Right ventricle myocardium superior (tissue), 1 donor: ENCODE results near the gene ARHGAP42. TPM values are rescaled to one million over a fixed set of nuclear protein-coding genes. Genes with fewer than 3 reads are reported as not detected.

Source experiments
- ATAC-seq: fragments of 200-7000 bp; cut with Tn5 transposase; one replicate; pipeline ENCODE4 v1.9.1; 2020; ENCODE audit warnings: mild to moderate bottlenecking; ENCODE audit not compliant: poor library complexity
- DNase-seq: peaks from one replicate; pipeline ENCODE4 v3.0.0-alpha.2; 2020
- intact Hi-C: fragments of 100-400 bp; cut with DNase I; formaldehyde crosslinking; loops from one replicate; pipeline ENCODE4 v1.11.2; 2022
- total RNA-seq: library from RNA; stranded (reverse); fragmentation: NEBNext Ultra II Directional; extraction: Animal tissue kit (Norgen Biotek cat#: 25700); gene quantifications from one replicate; pipeline ENCODE4 v1.2.1, GENCODE V29; 2021
- donor health status: DM: no; HTN: yes; CAD: no; lungs with severe emphysema.

Gene ARHGAP42
- total RNA-seq, 1 donor from 2014 or later, result 7.2 TPM

DNA sequence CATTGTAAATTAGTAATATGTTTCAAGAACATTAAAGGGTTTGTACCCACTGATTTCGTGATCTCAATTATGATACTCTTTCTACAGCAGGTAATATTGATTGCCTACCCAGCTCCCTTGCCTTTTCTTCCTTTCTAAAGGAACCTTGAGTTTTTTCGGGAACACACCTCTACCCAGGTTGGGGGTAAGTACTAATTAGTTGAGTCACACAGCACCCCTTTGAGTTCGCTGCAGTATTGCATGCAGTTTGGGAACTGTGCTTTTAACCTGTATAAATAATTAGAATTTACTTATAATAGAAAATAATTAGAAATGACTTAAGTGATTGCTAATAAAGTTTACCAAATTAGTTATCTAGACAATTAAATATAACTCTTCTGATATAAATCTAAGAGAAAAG lies 24.9 kb downstream of the ARHGAP42 start:
- intact Hi-C loops, result no loop called here

DNA sequence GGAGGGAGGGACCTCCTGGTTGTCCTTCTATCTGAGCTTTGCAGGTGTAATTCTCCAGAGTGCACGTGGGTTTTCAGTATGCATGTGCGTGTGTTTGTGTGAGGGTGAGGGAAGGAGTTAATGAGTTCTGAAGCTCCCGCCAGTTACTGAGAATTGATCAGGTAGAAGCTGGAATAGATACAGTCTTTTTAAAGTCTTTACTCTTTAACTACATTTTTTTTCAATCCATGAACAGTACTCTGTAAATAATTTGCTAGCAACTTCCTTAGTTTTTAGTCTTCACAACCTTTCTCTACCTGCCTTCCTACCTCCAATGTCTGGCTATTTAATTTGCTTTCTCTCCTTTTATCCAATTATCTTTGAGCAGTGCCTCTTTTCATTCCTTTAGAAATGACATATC lies 25.5 kb downstream of the ARHGAP42 start:
- intact Hi-C loops, result no loop called here
- no peak for ATAC-seq
- DNase-seq, result no peak

More for the DNA sequence above, 24.9 kb downstream of the ARHGAP42 start:
- no peak for ATAC-seq
- no peak for DNase-seq

GRCh38 chr11:100715165-100715761 lies 28.2 kb downstream of the ARHGAP42 start:
- no peak for ATAC-seq
- intact Hi-C loops, result no loop called here
- DNase-seq, result no peak

DNA sequence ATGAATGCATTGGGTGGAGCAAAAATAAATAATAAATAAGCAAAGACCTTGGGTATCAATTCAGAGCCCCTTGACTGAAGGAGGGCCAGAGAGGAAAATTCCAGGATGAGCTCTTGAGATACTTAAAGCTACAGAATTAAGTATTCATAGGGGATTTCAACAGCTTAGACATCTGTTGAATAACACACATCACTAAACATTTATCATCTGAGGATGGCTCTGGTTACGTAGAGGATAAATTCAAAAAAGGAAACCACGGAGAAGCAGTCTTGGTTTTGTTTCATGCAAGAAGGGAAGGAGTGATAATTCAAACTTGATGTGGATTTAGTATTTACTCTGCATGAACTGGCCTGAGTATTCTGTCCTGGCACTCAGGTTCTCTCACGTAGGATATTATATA lies 29.8 kb downstream of the ARHGAP42 start:
- intact Hi-C loops, result no loop called here
- ATAC-seq (no peak), DNase-seq (no peak)

DNA sequence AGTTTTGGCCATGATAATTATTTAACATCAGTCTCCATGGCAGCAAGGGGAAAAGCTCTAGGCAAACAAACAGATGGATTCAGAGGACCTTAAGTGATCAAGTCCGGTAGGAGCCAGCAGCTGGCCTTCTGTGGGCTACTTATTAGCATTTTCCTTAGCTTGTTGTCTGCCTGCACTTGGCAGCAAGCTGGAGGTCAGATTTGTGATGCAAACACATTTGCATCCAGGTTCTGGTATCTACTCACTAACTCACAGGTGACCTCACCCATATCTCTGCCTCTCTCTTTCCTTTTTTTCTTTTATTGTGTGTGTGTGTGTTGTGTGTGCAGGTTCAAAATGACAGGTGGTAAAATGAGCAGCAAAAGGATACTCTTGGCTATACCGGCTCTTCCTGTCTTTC lies 32.3 kb downstream of the ARHGAP42 start:
- peak; percentile 32 for ATAC-seq
- intact Hi-C loops, result no loop called here

GRCh38 chr11:100719809-100720221 lies 32.7 kb downstream of the ARHGAP42 start:
- DNase-seq (peak; percentile 42), ATAC-seq (peak; percentile 97)
- intact Hi-C loops, result no loop called here

More for the DNA sequence above, 32.3 kb downstream of the ARHGAP42 start:
- DNase-seq, result no peak

DNA sequence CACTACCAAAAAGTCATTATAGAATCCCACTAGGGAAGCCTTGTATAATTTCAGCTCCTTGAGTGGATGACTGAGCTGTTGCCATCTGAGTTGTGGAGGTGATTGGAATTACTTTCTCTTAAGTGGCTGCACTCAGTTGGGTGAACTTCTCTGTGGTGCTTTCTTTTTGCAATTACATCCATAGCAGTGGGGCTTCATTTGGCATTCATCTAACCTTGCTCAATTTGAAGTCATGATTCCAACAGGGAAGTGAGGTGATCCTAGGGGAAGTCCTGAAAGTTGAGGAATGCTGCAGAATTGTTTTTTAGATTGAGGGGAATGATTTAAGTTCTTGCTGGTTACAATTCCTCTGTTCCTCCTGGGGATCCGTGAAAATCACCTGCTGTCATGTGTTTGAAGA lies 39.6 kb downstream of the ARHGAP42 start:
- ATAC-seq, result no peak
- intact Hi-C loops, result no loop called here
- no peak for DNase-seq

- DNase-seq (peak; percentile 48), ATAC-seq (peak; percentile 88)
- intact Hi-C loops, result no loop called here
Measured at GRCh38 chr11:100727410-100727809, 40.3 kb downstream of the ARHGAP42 start.

DNA sequence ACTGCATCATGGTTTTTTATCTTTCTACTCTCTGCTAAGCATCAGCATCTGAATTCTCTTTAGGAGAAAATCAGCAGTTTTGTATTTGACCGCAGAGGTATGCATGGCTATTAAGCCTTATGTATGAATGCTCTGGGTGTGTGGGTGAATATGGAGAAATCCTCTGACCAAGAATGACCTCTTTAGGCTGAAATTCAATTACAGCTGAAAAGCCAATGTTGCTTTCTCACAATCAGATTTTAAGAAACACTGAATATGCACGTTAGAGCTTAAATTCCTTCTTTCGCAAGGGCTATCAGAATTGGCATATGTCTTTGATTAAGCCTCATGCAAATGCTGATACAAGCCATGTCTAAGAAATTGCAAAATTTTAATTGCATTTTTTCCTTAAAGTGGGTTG lies 43.2 kb downstream of the ARHGAP42 start:
- DNase-seq (no peak), ATAC-seq (no peak)
- intact Hi-C loops, result loop anchor here (10.0 kb wide), 1 partner anchor 95 kb away; no protein-coding TSS in a partner anchor

DNA sequence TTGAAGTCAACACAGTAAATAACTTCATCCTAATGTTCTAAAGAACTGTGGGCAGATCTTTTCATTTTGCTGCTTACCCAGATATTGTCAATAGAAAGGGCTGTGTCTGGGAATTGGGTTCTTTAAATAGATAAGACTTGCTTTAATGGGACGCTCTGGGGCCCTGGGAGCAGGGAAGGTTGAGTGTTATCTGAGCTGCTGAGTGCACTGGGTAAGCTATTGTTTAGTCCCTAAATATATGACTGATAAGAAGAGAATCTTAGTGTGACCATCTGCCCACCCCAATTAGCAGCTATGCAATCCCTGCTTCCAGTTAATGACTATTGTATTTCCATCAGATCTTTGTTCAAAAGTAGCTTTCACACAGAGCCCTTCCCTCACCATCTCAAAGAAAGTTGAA lies 44.4 kb downstream of the ARHGAP42 start:
- intact Hi-C loops, result loop anchor here (10.0 kb wide), 1 partner anchor 97 kb away; no protein-coding TSS in a partner anchor
- ATAC-seq (peak; percentile 50), DNase-seq (no peak)

DNA sequence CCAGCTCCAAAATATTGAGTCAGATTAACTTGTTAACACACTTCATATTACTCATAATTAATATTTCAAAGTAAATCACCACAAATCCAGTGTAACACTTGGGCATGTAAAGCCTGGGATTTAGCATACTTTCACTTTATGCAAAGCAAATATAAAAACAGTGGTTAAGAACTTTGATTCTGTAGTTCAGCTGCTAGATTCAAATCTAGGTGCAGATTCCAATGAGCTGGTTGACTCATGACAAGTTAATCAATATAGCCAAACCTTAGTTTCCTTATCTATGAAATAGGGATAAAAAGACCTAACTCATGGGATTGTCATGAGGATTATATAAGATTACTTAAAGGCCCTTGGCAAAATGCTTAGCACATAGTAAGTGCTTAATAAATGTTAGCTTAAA lies 45.9 kb downstream of the ARHGAP42 start:
- DNase-seq, result no peak
- intact Hi-C loops, result loop anchor here (10.0 kb wide), 1 partner anchor 98 kb away; no protein-coding TSS in a partner anchor
- ATAC-seq, result no peak

- ATAC-seq, result no peak
- intact Hi-C loops, result loop anchor here (10.0 kb wide), 1 partner anchor 100 kb away; no protein-coding TSS in a partner anchor
- DNase-seq, result no peak
Measured at GRCh38 chr11:100734743-100735527, 47.8 kb downstream of the ARHGAP42 start.

GRCh38 chr11:100735949-100736675 lies 49.0 kb downstream of the ARHGAP42 start:
- DNase-seq, result no peak
- ATAC-seq, result no peak
- intact Hi-C loops, result loop anchor here (10.0 kb wide), 1 partner anchor 101 kb away; no protein-coding TSS in a partner anchor

DNA sequence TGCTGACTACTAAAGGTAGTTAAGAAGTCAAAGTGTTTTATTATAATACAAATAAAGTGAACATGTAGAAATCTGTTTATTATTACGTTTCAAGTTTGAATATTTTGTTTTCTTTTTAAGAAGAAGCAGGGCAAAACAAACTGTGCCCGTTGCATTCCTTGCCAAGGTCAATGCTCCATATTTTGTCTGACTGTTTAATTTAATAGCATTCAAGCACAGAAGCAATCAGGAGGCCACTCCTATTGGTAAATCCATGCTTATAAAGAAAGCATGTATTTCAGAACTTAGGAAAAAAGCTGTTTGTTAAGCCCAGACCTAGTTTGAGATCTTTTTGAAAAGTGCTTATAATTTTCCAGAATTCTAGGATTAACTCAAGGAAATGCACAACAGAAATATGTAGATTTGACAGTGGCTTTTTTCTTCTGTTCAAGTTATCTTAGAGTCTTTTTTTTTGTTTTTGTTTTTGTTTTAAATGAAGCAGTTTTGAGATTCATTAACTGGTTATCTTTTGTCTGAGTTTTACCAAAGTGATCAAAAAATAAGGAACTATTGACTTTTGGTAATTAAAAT lies 51.7 kb downstream of the ARHGAP42 start:
- DNase-seq (no peak), ATAC-seq (no peak)
- intact Hi-C loops, result loop anchor here (10.0 kb wide), 1 partner anchor 104 kb away; no protein-coding TSS in a partner anchor

GRCh38 chr11:100739666-100740065 lies 52.6 kb downstream of the ARHGAP42 start:
- DNase-seq (no peak), ATAC-seq (peak; percentile 90)
- intact Hi-C loops, result loop anchor here (10.0 kb wide), 1 partner anchor 105 kb away; no protein-coding TSS in a partner anchor

- intact Hi-C loops, result no loop called here
- peak; percentile 78 for ATAC-seq
Measured at GRCh38 chr11:100740440-100740839, 53.4 kb downstream of the ARHGAP42 start.

GRCh38 chr11:100741866-100742625 lies 55.0 kb downstream of the ARHGAP42 start:
- no peak for ATAC-seq
- intact Hi-C loops, result no loop called here
- no peak for DNase-seq

More at GRCh38 chr11:100740440-100740839, 53.4 kb downstream of the ARHGAP42 start:
- no peak for DNase-seq

GRCh38 chr11:100746448-100746847 lies 59.4 kb downstream of the ARHGAP42 start:
- ATAC-seq, result no peak
- intact Hi-C loops, result no loop called here
- DNase-seq, result no peak
